ENCODE results near the gene ZNF423.

- TF ChIP-seq CTCF (IDR thresholded peaks at IDR 0.05) = no peak
- no peak for TF ChIP-seq POLR2A (IDR thresholded peaks at IDR 0.05)
Observed at GRCh38 chr16:49754495-49755312, 101.2 kb downstream of the ZNF423 start.

All from Peyer's patch (tissue), 4 donors.